Esophagus squamous epithelium (tissue), 4 donors: ENCODE measurements around the gene CAPZA2.

Experiments
- CTCF ChIP-seq, 6 experiments: fragments of 450-650 bp in 4 of 6; fragments of 200-600 bp in 2 of 6; sonication (generic) in 2 of 6; IDR thresholded peaks; one replicate each; pipeline ENCODE4 v1.5.1; 2016 to 2019; ENCODE audit warnings: antibody characterized with exemption in 6 of 6, mild to moderate bottlenecking in 4 of 6, moderate library complexity in 4 of 6
- POLR2A ChIP-seq, 4 donors: fragments of 450-650 bp; IDR thresholded peaks; one replicate each; pipeline ENCODE4 v1.6.1; 2017; ENCODE audit warnings: antibody characterized with exemption in 4 of 4, mild to moderate bottlenecking in 4 of 4, moderate library complexity in 3 of 4

- TF ChIP-seq POLR2A (IDR thresholded peaks at IDR 0.05) (no peak), CTCF (IDR thresholded peaks at IDR 0.05) (no peak)
These were observed 86.5 kb downstream of the CAPZA2 start for GRCh38 chr7:116948934-116949333.
